Measurements from ENCODE around the gene HOXA7.

- TF ChIP-seq POLR2AphosphoS5 (IDR thresholded peaks at IDR 0.05; ENCODE audit: low read depth, low read length) (no peak), TAF1 (IDR thresholded peaks at IDR 0.05; ENCODE audit: borderline replicate concordance, insufficient read depth, low read length) (no peak), FOXP2 (optimal IDR thresholded peaks at IDR 0.05; ENCODE audit: borderline replicate concordance, extremely low read depth, extremely low read length, insufficient read depth) (no peak)
- TF ChIP-seq, protein P1, sequence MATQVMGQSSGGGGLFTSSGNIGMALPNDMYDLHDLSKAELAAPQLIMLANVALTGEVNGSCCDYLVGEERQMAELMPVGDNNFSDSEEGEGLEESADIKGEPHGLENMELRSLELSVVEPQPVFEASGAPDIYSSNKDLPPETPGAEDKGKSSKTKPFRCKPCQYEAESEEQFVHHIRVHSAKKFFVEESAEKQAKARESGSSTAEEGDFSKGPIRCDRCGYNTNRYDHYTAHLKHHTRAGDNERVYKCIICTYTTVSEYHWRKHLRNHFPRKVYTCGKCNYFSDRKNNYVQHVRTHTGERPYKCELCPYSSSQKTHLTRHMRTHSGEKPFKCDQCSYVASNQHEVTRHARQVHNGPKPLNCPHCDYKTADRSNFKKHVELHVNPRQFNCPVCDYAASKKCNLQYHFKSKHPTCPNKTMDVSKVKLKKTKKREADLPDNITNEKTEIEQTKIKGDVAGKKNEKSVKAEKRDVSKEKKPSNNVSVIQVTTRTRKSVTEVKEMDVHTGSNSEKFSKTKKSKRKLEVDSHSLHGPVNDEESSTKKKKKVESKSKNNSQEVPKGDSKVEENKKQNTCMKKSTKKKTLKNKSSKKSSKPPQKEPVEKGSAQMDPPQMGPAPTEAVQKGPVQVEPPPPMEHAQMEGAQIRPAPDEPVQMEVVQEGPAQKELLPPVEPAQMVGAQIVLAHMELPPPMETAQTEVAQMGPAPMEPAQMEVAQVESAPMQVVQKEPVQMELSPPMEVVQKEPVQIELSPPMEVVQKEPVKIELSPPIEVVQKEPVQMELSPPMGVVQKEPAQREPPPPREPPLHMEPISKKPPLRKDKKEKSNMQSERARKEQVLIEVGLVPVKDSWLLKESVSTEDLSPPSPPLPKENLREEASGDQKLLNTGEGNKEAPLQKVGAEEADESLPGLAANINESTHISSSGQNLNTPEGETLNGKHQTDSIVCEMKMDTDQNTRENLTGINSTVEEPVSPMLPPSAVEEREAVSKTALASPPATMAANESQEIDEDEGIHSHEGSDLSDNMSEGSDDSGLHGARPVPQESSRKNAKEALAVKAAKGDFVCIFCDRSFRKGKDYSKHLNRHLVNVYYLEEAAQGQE (IDR thresholded peaks at IDR 0.05; ENCODE audit: insufficient read depth in 1 of 2, low read depth in 2 of 2, low read length in 2 of 2): no peak
Observed at GRCh38 chr7:27189295-27189996, 33.0 kb upstream of the HOXA7 start.
